ENCODE data around the gene IL1RAPL1.

Gene IL1RAPL1

DNA sequence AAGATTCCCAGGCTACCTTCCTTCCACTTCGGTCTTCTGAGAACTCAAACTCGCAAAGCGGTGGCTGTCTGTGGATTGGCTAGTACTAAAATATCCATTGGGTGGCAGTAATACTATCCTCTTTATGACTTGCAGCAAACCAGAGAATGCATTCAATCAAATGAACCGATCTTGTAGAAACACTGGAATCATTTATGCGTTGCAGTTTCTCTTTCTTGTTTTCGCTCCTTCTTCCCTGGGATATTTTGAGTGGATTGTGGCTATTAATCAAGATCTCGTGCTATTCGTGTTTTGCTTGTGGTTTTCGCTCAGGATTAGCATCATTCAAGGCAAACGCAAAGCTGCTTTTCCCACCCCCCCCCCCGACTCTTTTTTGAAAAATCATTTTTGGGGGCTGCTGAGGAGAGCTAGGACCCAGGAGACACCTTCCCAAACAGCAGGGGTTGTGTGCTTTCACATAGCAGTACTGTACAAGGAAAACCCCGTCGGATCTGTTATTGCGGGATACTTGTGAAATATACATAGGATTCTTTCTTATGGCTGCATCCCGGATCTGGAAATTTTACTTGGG, at the start of gene IL1RAPL1:
Gene IL1RAPL1, plus strand, starts transcription at position 466 of the 571 bp plus-strand sequence.
- DNase-seq (ENCODE audit: low read depth in 3 of 3), result no peak

DNA sequence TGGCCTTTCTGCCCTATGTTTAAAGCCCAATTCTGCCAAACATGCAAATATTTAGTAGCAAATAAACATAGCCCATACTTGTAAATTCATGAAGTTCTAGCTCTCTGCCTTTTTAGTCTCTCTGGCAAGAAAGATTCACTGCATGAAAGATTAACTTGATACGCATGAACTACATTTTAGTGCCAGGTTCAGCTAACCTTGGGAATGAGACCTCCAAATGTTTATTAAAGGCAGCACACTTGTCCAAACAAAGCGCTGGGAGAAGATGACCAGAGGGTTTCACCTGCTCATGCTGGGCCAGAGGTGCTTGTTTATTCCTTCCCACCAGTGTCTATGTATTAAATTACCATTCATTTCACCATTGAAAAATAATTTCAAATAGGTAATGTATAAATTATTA, 44.5 kb upstream of the IL1RAPL1 start:
- DNase-seq (ENCODE audit: low read depth in 3 of 3), result no peak

DNA sequence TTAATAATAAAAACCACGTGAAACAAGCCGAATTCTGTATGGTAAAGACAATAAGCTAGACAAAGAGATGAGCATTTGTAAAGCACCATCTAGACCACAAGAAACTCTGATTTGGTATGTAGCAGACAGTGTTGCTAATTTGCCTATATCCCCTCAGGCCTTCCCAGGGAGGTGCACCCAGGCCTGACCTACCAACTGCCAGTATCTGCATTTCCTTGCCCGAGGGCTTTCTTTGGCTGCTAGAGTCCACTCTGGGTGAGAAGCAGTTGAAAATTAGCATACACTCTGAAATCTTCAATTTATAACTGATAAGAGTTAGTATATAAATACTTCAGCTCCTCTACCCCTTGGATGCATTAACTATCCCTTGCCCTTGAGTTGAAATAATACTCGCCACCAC, 37.4 kb upstream of the IL1RAPL1 start:
- no peak for DNase-seq (ENCODE audit: low read depth in 3 of 3)

DNA sequence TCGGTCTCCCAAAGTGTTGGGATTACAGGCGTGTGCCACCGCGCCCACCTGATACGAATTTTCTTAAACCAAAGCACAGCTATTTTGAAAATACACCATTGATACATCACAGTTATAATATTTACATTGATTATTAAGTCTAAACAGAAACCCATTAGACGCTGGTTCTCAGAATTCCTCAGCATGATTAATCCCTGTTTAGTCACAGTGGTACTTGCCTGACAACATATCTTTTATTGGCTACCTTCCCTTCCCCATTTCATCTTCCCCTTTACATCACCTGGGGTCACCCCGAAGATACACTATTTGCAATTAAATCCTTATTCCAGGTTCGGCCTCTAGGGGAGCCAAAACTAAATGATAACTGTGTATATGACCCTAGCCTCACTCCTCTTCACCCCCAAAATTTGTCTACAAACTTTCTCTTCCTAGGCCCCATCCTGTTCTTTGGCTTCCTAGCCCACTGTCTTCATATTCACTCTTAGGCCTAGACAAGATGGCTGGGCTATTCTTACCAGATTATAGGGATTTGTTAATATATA, 36.8 kb upstream of the IL1RAPL1 start:
- no peak for DNase-seq (ENCODE audit: low read depth in 3 of 3)

DNA sequence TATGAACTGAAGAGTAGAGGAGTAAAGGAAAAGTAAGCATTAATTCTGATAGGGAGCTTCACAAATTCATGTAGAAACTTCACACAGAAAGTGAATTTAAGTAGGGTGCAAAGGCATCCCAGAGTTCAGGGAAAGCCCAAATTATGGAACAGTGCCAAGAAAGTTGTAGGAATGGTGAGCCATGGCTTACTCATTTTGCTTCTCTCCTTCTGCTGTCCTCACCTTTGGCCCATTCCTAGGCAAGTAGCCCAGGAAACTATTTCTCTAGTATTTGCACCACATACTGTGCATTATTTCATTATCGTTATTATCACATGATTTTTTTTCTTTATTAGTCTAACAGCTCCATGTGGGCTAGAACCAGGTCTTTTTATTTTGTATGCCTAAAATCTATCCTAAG, 34.9 kb upstream of the IL1RAPL1 start:
- no peak for DNase-seq (ENCODE audit: low read depth in 3 of 3)

DNA sequence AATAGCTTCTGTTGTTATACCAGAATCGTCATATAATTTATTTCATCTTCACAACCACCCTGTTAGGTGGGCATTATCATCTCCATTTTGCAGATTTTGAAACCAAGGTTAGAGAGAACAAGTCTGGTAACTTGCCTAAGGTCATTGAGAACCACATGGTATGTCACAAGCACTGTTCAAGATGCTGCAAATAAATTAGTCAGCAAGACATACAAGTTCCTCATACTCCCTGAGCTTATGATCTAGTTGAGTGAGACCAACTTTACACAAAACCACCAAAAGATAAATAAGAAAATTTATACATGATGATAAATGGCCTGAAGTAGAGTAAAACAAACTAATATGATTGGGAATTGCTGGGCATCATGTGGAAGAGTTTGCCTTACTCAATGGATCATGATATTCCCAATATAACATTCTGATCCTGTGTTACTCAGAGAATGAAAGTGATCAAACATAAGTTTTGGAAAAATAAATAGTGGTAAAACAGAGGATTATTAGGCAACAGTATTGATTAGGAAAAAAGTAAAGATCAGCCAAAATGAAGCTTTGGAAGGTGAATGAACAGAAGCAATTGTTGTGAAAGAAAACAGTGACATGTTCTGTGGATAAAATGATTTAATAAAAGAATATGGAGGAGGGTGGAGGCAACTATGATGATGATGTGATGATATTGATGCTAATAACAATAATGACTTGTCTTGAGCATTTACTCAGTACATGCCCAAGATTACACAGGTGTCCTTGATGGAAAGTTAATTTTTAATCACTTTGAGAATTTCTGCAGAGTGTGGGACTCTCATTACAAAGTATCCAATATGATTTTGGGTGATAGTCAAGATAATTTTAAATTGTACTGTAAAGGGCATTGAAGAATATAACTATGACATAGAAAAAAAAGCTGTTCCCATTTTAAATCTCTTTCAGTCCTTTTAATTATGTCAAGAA, 34.1 kb upstream of the IL1RAPL1 start:
- DNase-seq (ENCODE audit: low read depth in 3 of 3), result no peak

DNA sequence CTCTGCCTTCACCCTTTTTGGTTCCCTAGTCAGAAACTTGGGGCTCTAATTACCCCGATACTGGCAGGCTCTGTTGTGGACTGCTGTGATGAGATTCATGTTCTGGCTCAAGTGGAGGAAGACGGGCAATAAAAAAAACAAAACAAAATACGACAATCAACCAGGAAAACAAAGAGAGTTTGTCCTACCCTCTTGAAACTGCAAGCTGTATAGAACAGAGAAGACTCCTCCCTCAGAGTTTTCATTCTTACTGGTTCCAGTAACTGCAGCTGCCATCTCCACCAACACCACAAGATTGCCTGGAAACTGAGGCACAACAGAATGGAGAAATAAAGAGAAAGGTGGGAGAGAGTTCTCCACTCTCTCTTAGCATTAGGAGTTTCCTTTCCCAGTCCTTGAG, 11.1 kb upstream of the IL1RAPL1 start:
- DNase-seq (ENCODE audit: low read depth in 3 of 3), result no peak

DNA sequence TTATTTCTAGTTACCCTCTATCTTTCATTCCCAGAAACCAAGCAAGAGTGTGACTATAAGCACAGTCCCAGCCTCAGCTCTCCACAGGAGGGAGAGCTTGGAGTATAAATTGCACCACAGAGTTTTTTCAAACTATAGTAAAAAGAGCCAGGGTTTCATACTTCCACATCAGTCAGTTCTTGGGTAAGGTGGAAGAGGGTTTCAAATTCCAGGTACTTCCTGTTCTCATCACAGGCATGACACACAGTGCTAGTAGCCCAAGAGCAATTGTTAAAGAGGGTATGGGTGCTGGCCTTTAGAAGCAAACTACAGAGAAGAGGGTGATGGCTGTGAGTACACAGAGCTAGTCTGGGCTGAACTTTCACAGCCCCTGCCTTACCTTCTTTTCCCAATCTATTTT, 5.7 kb upstream of the IL1RAPL1 start:
- no peak for DNase-seq (ENCODE audit: low read depth in 3 of 3)

DNA sequence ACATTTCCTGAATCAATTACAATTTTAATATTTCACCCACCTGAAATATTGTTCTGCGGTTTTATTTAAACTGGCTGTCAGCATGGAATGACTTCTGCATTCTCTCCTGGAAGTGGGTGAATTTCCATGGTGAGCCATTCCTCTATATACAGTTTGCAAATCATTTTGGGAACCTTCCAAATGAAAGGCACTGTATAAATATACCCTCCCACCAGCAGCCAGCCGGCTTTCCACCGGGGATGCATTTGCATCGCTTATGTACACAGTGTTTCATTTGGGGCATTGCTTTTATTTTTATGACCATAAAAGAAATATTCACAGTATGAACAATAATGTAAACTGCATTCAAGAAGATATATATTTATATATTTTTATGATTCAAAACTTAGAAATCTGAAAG, 4.7 kb upstream of the IL1RAPL1 start:
- DNase-seq (ENCODE audit: low read depth in 3 of 3), result no peak

DNA sequence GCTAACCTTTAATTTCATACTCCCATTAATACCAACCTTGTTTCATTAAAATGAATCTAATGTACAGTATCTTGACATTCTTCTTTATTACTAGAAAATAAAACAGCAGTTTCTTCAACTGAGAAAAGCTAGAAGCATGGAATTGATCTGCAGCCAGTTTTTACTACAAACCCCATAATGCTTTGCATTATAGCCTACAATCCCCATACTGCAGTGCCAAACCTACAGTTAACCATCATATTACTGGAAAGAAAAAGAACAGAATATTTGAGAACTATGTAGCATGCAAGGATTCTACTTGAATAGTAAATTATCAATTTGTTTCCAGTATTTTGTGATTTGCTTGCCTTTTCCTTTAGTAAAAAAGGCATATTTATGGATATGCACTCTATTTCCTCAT, 3.2 kb upstream of the IL1RAPL1 start:
- no peak for DNase-seq (ENCODE audit: low read depth in 3 of 3)

DNA sequence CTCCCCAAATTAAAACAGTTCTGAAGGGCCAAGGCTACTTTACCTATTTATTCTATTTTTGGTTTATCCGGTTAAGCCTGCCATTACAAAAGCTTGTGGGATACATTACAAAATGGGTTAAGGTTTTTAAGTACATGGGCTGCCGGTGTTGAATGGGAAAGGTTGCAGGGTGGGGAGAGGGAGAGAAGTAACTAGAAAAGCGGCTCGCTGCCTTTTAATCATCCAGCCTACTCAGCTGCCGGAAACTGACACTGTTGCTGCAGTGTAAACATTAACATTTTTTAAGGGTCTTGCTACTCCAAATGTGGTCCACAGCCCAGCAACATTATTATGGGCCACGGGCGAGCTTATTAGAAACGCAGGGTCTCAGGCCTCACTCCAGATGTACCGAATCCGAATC, 1.5 kb upstream of the IL1RAPL1 start:
- no peak for DNase-seq (ENCODE audit: low read depth in 3 of 3)

DNA sequence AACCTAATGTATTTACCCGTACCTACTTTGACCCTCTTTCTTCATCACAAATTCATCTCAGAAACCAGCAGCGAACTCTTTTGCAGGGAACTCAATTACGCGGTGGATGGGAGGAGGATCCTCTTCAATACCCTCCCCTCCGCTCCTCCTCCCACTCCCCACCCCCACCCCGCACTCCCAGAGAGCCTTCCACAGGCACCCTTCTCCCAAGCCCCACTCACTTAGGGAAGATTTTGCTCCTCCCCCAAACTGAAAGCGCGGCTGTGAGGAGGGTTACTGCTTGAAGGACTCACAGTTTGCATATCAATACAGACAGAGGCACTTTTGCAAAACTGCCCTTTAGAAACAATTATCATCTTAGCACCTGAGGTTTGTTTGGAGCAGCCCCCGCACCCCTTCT, 960 bp upstream of the IL1RAPL1 start:
- no peak for DNase-seq (ENCODE audit: low read depth in 3 of 3)

DNA sequence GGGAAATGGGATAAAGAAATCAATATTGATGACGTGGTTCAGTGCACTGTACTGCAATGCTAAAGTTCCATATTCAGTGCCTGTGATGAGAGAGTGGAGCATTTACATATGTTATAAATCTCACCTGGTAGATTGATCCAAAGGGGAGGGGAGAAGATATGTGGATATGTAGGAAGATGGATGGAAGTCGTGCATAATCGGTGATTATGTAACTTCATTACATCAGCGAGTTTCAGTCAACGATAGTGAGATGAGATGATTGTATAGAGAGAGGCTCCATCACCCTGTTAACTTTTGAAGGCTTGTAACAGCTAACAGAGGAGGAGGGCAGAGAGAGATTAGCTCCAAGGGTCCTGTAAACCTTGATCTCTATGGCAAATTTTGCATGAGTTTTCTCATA, 1.8 kb downstream of the IL1RAPL1 start:
- no peak for DNase-seq (ENCODE audit: low read depth in 3 of 3)

DNA sequence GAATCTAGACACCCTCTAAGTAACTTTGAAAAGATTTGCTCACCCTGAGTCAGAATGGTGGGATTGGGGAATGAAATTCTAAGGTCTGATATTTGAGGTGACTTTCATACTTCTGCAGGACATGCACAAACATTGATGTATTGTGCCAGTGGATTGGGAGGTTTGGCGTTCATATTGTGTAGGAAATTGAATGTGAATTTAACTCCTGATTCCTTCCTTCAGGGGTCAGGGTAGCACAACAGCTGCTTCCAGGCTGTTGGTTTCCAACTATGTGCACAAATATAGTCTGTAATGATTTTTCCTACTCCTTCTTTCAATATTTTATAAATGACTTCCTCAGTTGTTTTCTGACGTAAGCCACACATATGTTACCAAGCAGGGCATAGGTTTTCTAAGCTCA, 3.1 kb downstream of the IL1RAPL1 start:
- no peak for DNase-seq (ENCODE audit: low read depth in 3 of 3)

DNA sequence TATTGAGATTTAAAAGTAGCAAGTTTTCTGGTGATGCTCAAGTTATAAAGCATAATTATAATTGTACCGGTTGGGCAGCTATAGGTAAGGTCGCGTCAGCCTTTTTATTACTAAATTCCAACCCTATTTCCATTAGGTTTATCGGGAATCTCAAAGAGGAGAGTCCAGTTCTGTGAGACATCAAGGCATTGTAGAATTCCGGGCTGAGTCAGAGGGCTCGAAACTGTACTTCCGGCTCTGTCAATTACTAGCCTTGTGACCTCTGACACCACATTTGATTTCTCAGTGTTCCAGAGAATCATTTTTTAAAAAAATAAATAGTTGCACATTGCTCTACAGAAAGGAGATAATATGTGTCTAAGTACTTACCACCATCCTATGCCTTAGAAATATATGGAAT, 4.3 kb downstream of the IL1RAPL1 start:
- no peak for DNase-seq (ENCODE audit: low read depth in 3 of 3)

DNA sequence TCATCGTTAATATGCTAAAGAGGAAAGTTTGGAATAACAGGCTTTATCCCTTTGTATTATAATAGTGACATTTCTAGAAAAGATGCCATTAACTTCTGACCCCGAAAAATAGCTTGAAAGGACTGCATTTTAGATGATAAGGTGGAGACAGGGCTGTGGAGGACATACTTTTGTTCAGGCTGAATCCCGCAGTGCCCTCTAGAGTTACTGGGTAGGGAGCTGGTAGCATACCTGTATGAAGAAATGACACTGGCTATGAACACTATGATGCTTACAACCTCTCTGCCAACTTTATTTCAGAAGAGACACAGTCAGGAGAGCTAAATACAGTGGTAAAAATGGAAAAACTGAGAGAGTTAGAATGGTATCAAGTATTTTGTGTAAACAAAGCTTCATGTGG, 8.1 kb downstream of the IL1RAPL1 start:
- DNase-seq (ENCODE audit: low read depth in 3 of 3), result no peak

DNA sequence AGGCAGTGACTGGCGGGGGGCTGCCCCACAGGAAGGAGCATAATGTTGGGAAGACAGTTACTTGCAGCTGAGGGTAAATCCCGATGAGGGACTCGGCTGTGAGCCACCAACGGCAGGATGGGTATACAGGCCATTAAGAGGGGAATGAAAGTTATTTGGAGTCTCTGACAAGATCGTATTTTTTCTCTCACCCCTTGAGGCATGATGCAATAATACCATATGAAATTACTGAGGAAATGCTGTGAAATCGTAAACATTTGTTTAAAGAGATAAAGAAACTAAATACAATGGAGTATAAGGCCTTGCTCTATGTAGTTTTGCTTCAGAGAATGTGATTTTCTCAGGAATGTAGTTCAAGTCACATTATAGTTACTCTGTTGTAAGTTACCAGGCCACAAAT, 12.7 kb downstream of the IL1RAPL1 start:
- DNase-seq (ENCODE audit: low read depth in 3 of 3), result no peak

DNA sequence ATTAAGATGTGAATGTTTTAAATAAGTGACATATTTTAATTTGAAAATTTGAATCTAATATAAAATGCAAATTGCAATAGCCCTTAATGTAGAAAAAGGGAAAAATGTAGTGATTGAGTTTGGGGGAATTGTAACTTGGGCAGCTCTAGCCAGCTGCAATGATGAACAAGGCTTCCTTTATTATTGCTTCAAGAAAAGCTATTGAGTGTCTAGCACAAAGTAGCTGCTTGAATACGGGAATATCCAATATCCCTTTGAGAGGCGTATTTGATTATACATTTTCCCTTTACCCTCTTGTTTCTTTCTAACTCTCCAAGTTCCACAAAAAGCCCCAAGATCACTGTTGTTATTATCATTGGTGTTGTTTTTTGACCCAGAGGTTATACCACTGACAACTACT, 21.8 kb downstream of the IL1RAPL1 start:
- DNase-seq (ENCODE audit: low read depth in 3 of 3), result no peak

DNA sequence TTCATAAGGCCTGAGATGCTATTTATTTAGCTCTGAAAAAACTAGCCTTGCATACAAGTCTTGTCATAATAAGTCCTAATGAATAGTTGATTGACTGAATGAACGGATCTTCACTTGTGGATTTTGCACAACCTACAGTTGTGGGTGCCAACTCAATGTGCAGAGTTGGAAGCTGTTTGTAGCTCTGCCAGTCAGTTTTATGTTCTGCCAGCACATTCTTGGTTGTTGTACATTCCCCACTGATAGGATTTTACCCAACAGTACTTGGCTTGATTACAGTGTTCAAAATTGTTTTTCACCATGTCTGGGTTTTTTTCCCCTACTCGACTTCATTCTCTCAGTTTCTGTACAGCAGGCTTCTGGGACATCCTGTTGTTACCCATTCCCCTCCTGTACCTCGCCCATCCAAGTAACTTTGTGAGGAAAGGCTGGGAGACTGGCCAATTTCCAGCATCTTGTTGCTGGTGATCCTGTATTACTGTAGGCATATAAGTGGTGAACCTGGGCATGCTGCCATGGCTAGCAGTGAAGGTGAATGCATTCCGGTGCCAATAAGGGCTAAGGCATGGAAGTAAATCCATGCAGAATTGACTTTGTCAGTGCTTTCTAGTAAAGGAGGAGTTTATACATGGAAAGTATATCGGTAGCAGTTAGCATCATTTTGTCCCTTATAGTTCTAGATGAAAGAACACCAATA, 22.8 kb downstream of the IL1RAPL1 start:
- no peak for DNase-seq (ENCODE audit: low read depth in 3 of 3)

DNA sequence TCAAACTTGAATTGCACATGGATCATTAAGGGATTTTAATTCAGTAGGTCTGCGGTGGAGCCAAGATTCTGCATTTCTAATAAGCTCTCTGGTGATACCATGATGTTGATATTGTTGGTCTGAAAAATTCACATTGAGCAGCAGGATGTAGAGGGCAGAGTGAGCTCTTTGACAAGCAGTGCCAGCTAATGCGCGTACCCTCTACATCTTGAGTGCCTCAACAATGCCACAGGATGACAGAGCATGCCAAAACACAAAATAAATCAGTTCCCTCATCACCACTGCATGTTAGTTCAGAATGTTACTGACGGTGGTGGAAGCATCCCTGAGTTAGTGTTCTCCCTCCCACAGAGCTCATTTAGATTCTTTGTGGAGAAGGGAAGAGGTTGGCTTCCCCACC, 23.5 kb downstream of the IL1RAPL1 start:
- no peak for DNase-seq (ENCODE audit: low read depth in 3 of 3)

DNA sequence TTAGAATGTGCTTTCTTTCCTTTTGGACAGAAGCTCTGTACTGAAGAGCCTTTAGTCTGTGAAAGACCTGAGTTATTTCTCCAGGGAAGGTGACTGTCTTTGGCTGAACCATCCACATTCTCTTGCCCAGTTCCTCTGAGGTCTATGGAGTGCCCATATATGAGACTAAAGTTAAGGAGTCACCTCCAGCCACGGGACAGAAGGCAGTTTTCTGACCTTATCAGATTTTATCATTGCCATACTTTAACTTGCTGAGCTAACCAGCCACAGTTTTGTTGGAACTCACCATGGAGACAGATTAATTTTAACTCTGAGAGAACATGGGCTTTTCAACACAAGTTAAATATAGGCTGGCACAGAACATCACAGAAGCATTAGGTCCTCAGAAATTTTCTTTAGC, 26.3 kb downstream of the IL1RAPL1 start:
- DNase-seq (ENCODE audit: low read depth in 3 of 3), result no peak

DNA sequence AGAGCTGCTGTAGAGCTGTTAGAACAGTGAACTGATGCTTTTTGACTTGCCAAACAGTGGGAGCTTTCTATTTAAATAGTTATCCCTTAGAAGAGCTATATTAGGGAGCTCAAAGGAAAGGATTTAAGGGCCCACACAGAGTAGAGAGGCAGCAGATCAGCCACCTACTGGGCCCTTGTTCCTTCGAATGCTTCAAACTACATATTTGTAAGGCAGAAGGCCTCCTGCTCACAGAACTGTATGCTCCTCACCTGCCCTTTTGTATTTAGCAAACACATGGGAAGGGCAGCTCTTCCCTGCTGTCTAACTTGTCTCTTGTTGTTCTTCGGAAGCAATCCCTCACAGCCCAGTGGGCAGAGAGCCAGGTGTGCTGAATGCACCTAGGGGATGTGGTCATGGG, 38.0 kb downstream of the IL1RAPL1 start:
- no peak for DNase-seq (ENCODE audit: low read depth in 3 of 3)

DNA sequence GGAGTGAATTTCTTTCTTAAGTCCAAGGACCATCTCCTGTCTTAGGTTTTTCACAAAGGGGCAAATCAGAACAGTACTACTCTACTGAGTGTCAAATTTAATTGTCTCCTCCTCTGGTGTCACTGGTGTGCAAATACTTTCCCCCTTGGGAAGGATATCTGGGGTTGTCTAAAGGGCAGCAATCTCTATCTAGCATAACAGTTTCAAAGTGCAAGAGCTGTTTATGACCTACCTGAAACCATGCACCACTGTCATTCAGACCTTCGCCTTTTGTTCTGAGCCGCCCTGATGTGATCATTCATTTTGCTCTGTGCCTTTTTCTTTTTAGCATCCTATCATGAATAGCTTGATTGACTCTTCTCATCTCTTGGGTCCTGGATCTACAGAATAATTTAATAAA, 39.3 kb downstream of the IL1RAPL1 start:
- DNase-seq (ENCODE audit: low read depth in 3 of 3), result no peak
